HG03469 (cell line): ENCODE data around the gene RARB.

Experiments used
- ATAC-seq: cut with Tn5 transposase; IDR thresholded peaks from one replicate; pipeline ENCODE4 v1.9.1; 2021; ENCODE audit warnings: mild to moderate bottlenecking, moderate library complexity, moderate number of reproducible peaks; ENCODE audit not compliant: unreplicated experiment

Gene RARB

GRCh38 chr3:25427942-25428788, at the start of gene RARB:
RARB (plus strand) TSS chr3:25428263; CDS start chr3:25428732, 469 bp downstream.
- no peak for ATAC-seq

- ATAC-seq = no peak
Observed at GRCh38 chr3:25378786-25379311, 49.2 kb upstream of the RARB start.

- no peak for ATAC-seq
Observed at GRCh38 chr3:25380222-25380739, 47.8 kb upstream of the RARB start.

- ATAC-seq = no peak
Observed at GRCh38 chr3:25381083-25381482, 47.0 kb upstream of the RARB start.

GRCh38 chr3:25384471-25384870, 43.6 kb upstream of the RARB start:
- ATAC-seq = no peak

GRCh38 chr3:25385807-25386460, 42.1 kb upstream of the RARB start:
- ATAC-seq = no peak

GRCh38 chr3:25386686-25387255, 41.3 kb upstream of the RARB start:
- no peak for ATAC-seq

GRCh38 chr3:25390605-25391004, 37.5 kb upstream of the RARB start:
- ATAC-seq = no peak

- no peak for ATAC-seq
Observed at GRCh38 chr3:25396251-25396650, 31.8 kb upstream of the RARB start.

GRCh38 chr3:25396686-25397085, 31.4 kb upstream of the RARB start:
- ATAC-seq = no peak

- ATAC-seq = no peak
Observed at GRCh38 chr3:25397150-25397549, 30.9 kb upstream of the RARB start.

- no peak for ATAC-seq
Observed at GRCh38 chr3:25400587-25400986, 27.5 kb upstream of the RARB start.

- ATAC-seq = no peak
Observed at GRCh38 chr3:25403968-25404367, 24.1 kb upstream of the RARB start.

- ATAC-seq = no peak
Observed at GRCh38 chr3:25404569-25404968, 23.5 kb upstream of the RARB start.

- no peak for ATAC-seq
Observed at GRCh38 chr3:25405335-25405734, 22.7 kb upstream of the RARB start.

GRCh38 chr3:25410703-25411102, 17.4 kb upstream of the RARB start:
- no peak for ATAC-seq

GRCh38 chr3:25412269-25412668, 15.8 kb upstream of the RARB start:
- ATAC-seq = no peak

GRCh38 chr3:25416176-25416575, 11.9 kb upstream of the RARB start:
- no peak for ATAC-seq

GRCh38 chr3:25418596-25418995, 9.5 kb upstream of the RARB start:
- ATAC-seq = no peak

GRCh38 chr3:25419251-25419650, 8.8 kb upstream of the RARB start:
- no peak for ATAC-seq

GRCh38 chr3:25420147-25420546, 7.9 kb upstream of the RARB start:
- no peak for ATAC-seq
